Tibial nerve (tissue), 4 donors: Measurements from ENCODE around the gene CAMKMT. TPM values are rescaled to one million over a fixed set of nuclear protein-coding genes. Genes with fewer than 3 reads are reported as not detected.

Experiments
- DNase-seq, 2 donors: peaks; one replicate each; pipeline ENCODE4 v3.0.0-alpha.2; 2019; ENCODE audit warnings: low spot score in 2 of 2
- H3K27ac ChIP-seq, 4 donors: fragments of 200-600 bp; sonication (generic) in 3 of 4; one replicate each; pipeline ENCODE4 v1.5.1; 2017 to 2019; ENCODE audit warnings: mild to moderate bottlenecking in 1 of 4
- H3K27me3 ChIP-seq, 2 donors: fragments of 200-600 bp; sonication (generic) in 1 of 2; one replicate each; pipeline versions ENCODE4 v1.5.1 to v1.6.0; 2017 to 2019
- H3K36me3 ChIP-seq, 3 donors: fragments of 200-600 bp; sonication (generic); one replicate each; pipeline ENCODE4 v1.5.1; 2018 to 2019
- H3K4me1 ChIP-seq, 4 donors: fragments of 200-600 bp; sonication (generic) in 3 of 4; one replicate each; pipeline ENCODE4 v1.5.1; 2017 to 2019
- H3K4me3 ChIP-seq, 4 donors: fragments of 200-600 bp; sonication (generic) in 3 of 4; one replicate each; pipeline ENCODE4 v1.5.1; 2017 to 2019; ENCODE audit warnings: mild to moderate bottlenecking in 1 of 4, moderate library complexity in 1 of 4
- H3K9me3 ChIP-seq, 4 donors: fragments of 200-600 bp; sonication (generic) in 3 of 4; one replicate each; pipeline ENCODE4 v1.5.1; 2017 to 2019
- EP300 ChIP-seq, 2 donors: sonication (generic); formaldehyde crosslinking; IDR thresholded peaks; one replicate each; pipeline ENCODE4 v1.6.1; 2017; ENCODE audit warnings: antibody characterized with exemption in 2 of 2, mild to moderate bottlenecking in 1 of 2
- POLR2A ChIP-seq, 2 donors: fragments of 450-650 bp; IDR thresholded peaks; one replicate each; pipeline ENCODE4 v1.6.1; 2017; ENCODE audit warnings: antibody characterized with exemption in 2 of 2, mild to moderate bottlenecking in 2 of 2, moderate library complexity in 2 of 2
- WGBS, 2 donors: methylation state at CpG; one replicate each; pipeline ENCODE4 v1.1.5; 2018; 5-methylcytosine and 5-hydroxymethylcytosine counted together
- total RNA-seq, 4 donors: library from RNA; depleted of rRNA; stranded (reverse); fragments of >200 nt; gene quantifications; one replicate each; pipeline ENCODE4 v1.1.0, GENCODE V29; 2016
- TF ChIP-seq, protein P1 (sequence below), 5 experiments: fragments of 200-600 bp in 3 of 5; fragments of 450-650 bp in 2 of 5; sonication (generic) in 3 of 5; IDR thresholded peaks; one replicate each; pipeline ENCODE4 v1.5.1; 2016 to 2019; ENCODE audit warnings: antibody characterized with exemption in 5 of 5, mild to moderate bottlenecking in 3 of 5, moderate library complexity in 2 of 5

CAMKMT gene
- total RNA-seq, 4 donors from 2014 or later: 8.4 to 14.1 (median 9.7) TPM

- 82 to 87% methylated on average over 5 of the region's 5 CpGs for WGBS, 2 donors
Observed at GRCh38 chr2:44819061-44819460, 457.3 kb downstream of the CAMKMT start.

DNA sequence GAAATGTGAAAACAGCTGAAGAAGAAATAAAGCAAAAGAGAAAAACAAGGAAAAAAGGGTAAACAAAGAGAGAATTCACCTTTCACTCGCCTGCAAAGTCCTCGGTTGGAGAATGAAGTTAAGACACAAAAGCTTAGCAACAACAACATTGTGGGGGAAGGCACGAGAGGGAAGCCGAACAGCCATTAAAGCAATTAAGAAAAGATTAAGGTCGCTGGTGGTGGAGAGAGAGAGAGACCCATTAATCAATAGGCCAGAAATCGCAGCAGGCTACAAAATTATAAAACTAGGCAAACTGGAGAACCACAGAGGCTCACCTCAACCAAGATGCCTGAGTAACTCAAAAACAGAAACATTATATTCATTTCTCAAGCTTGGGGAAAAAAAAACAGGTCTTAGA is 459.8 kb downstream of the CAMKMT start:
- H3K27ac ChIP-seq: no peak overlapping the region

More at GRCh38 chr2:44819061-44819460, 457.3 kb downstream of the CAMKMT start:
- TF ChIP-seq EP300 (IDR thresholded peaks at IDR 0.05) (no peak), POLR2A (IDR thresholded peaks at IDR 0.05) (no peak)
- TF ChIP-seq, protein P1, sequence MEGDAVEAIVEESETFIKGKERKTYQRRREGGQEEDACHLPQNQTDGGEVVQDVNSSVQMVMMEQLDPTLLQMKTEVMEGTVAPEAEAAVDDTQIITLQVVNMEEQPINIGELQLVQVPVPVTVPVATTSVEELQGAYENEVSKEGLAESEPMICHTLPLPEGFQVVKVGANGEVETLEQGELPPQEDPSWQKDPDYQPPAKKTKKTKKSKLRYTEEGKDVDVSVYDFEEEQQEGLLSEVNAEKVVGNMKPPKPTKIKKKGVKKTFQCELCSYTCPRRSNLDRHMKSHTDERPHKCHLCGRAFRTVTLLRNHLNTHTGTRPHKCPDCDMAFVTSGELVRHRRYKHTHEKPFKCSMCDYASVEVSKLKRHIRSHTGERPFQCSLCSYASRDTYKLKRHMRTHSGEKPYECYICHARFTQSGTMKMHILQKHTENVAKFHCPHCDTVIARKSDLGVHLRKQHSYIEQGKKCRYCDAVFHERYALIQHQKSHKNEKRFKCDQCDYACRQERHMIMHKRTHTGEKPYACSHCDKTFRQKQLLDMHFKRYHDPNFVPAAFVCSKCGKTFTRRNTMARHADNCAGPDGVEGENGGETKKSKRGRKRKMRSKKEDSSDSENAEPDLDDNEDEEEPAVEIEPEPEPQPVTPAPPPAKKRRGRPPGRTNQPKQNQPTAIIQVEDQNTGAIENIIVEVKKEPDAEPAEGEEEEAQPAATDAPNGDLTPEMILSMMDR (IDR thresholded peaks at IDR 0.05): no peak
- Histone ChIP-seq H3K36me3 (no peaks in the 10 kb centered on the region), H3K27ac (no peak overlapping the region), H3K27me3 (peaks cover 0 to 4% of the 10 kb centered on the region in 2 donors), H3K4me1 (no peaks in the 10 kb centered on the region), H3K4me3 (no peak overlapping the region), H3K9me3 (no peaks in the 10 kb centered on the region)
- no peak for DNase-seq

GRCh38 chr2:44822174-44822573 is 460.4 kb downstream of the CAMKMT start:
- 78 to 81% methylated on average over 6 of the region's 6 CpGs for WGBS, 2 donors
- H3K36me3 ChIP-seq: no peaks in the 10 kb centered on the region
- TF ChIP-seq, protein P1 (IDR thresholded peaks at IDR 0.05): no peak
- TF ChIP-seq POLR2A (IDR thresholded peaks at IDR 0.05) (no peak), EP300 (IDR thresholded peaks at IDR 0.05) (no peak)
- H3K4me3 ChIP-seq: no peak overlapping the region
- peaks cover 0 to 4% of the 10 kb centered on the region in 2 donors for H3K27me3 ChIP-seq
- no peak for DNase-seq
- H3K27ac ChIP-seq: no peak overlapping the region
- no peaks in the 10 kb centered on the region for H3K9me3 ChIP-seq
- no peaks in the 10 kb centered on the region for H3K4me1 ChIP-seq

More for the DNA sequence above, 459.8 kb downstream of the CAMKMT start:
- no peak overlapping the region for H3K4me3 ChIP-seq
- peaks cover 0 to 4% of the 10 kb centered on the region in 2 donors for H3K27me3 ChIP-seq
- H3K36me3 ChIP-seq: no peaks in the 10 kb centered on the region
- H3K9me3 ChIP-seq: no peaks in the 10 kb centered on the region
- TF ChIP-seq, protein P1 (IDR thresholded peaks at IDR 0.05): no peak
- TF ChIP-seq EP300 (IDR thresholded peaks at IDR 0.05) (no peak), POLR2A (IDR thresholded peaks at IDR 0.05) (no peak)
- H3K4me1 ChIP-seq: no peaks in the 10 kb centered on the region
- DNase-seq: no peak
- whole genome bisulfite sequencing, 2 donors: 35 to 37% methylated on average over 6 of the region's 6 CpGs

Other genes starting within 250 kb of the CAMKMT start
- gene PPM1B, start 193.1 kb upstream of the CAMKMT start, total RNA-seq: 10 to 100 TPM; 35.1 to 72.6 (median 61.5) TPM
- 1 to 10 TPM in 1 of 4 donors, under 1 TPM in 3; 0.21 to 1.8 (median 0.52) TPM for gene SLC3A1, start 86.5 kb upstream of the CAMKMT start, total RNA-seq
- gene PREPL, start 453 bp upstream of the CAMKMT start, total RNA-seq: 10 to 100 TPM; 33.0 to 69.5 (median 60.2) TPM